Measurements from ENCODE around the gene SERPINE1.
"Not testable (repeated sequence)": the region's sequence is repeated elsewhere in the genome, so short reads cannot be mapped to it uniquely, and the experiment has no call there.

The SERPINE1 gene

GRCh38 chr7:101102026-101102425 lies 24.9 kb upstream of the SERPINE1 start:
- DNase-seq (ENCODE audit: low spot score), result no peak

GRCh38 chr7:101103701-101104100 lies 23.2 kb upstream of the SERPINE1 start:
- DNase-seq (ENCODE audit: low spot score), result not testable (repeated sequence)

- peak; percentile 54 for DNase-seq (ENCODE audit: low spot score)
These were observed 22.7 kb upstream of the SERPINE1 start for GRCh38 chr7:101104193-101104713.

DNA sequence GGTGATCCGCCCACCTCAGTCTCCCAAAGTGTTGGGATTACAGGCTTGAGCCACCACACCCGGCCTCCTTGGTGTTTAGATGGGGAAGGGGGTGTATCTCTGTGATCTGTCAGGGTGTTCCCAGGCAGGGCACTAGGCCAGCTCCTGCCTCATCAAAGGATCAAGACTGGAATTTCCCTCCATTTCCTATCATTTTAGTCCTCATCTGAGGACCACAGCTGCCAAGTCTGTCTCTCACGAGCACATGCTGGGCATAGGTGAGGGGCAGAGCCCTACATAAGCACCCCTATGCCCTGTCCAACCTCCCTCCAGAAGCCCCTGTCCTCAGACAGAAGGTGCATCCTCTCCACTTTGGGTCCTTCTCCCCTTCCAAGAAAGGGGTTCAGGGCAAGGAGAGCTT lies 22.1 kb upstream of the SERPINE1 start:
- no peak for DNase-seq (ENCODE audit: low spot score)

- DNase-seq (ENCODE audit: low spot score), result not testable (repeated sequence)
These were observed 21.7 kb upstream of the SERPINE1 start for GRCh38 chr7:101105248-101105647.

- no peak for DNase-seq (ENCODE audit: low spot score)
These were observed 20.5 kb upstream of the SERPINE1 start for GRCh38 chr7:101106386-101106785.

DNA sequence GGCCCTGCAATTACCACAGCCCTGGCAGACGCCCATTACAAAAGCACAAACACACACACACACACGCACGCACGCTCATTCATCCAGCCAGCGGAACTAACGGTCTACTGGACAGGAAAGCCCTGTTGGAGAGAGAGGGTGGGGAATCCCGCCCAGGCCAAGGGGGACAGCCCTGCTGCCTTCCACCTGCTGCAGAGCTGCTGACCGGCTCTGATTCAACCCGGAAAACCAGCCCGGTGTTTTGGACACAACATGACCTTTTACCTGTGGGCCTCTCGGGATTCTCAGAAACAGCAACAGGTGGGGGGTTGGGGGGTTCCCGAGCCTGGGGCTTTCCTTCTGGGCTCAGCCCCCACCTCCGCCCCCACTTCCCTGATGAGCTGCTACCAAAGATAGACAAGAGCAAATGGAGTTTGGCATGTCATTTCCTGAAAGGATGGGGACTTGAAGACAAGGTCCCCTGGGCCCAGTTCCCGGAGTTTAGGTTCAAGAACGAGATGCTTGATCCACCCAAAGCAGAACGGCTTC lies 18.5 kb upstream of the SERPINE1 start:
- DNase-seq (ENCODE audit: low spot score), result no peak

DNA sequence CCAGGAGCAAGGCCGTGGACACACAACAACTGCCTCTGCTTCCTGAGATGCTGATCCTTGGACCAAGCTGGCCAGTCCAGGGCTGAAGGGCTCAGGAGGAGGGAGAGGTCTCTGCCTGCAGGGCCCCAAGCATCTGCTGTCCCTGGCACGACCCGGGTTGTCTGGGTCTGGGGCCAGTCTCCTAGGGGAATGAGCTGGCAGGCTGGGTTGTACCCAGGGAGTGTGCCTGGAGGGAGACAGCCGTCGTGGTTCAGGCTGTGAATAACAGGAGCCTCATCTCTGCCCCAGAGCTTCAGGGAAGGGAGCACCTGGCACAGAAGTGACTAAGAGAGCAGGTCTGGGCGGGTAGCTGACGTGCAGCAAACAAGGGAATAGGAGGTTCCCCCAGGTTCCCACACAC lies 17.9 kb upstream of the SERPINE1 start:
- no peak for DNase-seq (ENCODE audit: low spot score)

DNA sequence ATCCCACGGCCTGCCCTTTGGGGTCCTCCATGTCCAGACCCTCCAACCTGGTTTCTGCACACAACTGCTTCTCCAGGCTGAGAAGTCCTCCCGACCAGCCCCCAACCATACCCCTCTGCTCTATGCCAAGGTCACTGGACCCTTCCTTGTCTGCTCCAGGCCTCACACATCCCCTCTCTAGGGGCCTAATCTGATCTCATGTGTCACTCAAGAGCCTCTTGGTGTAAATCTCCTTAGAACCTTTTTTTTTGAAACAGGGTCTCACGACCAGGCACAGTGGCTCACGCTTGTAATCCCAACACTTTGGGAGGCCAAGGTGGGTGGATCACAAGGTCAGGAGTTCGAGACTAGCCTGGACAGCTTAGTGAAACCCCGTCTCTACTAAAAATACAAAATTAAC lies 17.5 kb upstream of the SERPINE1 start:
- no peak for DNase-seq (ENCODE audit: low spot score)

DNA sequence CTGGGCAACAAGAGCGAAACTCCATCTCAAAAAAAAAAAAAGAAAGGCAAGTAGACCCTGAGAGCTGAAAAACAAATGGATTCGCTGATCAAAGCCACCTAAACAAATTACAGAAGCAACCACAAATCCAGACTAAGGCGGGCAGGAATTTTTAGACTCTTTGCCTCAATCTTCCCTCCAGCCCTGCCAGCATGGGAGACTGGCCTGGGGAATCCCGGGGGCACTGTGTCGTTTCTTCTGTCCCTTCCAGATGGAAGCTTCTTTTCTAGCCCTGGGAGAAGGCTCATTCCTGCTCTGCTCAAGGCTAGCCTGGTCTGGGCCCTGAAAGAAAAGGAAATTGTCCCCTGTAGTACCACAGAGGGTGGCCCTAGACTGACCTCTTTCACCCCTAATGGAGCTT lies 15.6 kb upstream of the SERPINE1 start:
- no peak for DNase-seq (ENCODE audit: low spot score)

GRCh38 chr7:101112233-101112632 lies 14.7 kb upstream of the SERPINE1 start:
- no peak for DNase-seq (ENCODE audit: low spot score)

- DNase-seq (ENCODE audit: low spot score), result not testable (repeated sequence)
These were observed 13.8 kb upstream of the SERPINE1 start for GRCh38 chr7:101113140-101113539.

GRCh38 chr7:101113836-101114235 lies 13.1 kb upstream of the SERPINE1 start:
- DNase-seq (ENCODE audit: low spot score), result no peak

DNA sequence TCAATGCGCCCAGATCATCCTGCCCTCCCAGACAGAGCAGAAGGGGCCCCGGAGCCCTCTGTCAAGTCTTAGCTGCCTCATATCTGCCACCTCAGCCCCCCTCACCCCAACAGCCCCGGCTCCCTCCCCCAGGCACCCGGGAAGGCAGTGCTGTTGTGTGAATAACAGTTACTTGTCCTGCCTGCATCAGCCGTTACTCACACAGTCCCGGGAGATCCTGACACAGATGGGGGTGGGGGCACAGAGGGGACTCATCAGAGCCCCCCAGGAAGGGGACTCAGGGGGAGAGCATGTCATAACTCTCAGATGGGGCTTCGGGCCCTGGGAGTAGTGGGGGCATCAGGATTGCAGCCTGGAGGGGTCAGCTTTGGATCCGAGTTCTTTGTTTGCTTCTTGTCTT lies 12.4 kb upstream of the SERPINE1 start:
- DNase-seq (ENCODE audit: low spot score), result no peak

DNA sequence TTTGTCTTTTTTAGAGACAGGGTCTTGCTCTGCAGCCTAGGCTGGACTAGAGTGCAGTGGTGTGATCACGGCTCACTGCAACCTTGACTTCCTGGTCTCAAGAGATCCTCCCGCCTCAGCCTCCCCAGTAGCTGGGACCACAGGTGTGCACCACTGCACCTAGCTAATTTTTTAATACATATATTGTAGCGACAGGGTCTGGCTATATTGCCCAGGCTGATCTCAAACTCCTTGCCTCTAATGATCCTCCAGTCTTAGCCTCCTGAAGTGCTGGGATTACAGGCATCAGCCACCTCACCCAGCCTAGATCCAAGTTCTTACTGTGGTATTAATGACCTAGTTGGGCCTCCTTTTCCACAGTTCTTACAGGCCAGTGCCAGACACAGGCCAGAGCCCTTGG lies 11.7 kb upstream of the SERPINE1 start:
- DNase-seq (ENCODE audit: low spot score), result no peak

GRCh38 chr7:101116898-101117297 lies 10.0 kb upstream of the SERPINE1 start:
- DNase-seq (ENCODE audit: low spot score), result no peak

DNA sequence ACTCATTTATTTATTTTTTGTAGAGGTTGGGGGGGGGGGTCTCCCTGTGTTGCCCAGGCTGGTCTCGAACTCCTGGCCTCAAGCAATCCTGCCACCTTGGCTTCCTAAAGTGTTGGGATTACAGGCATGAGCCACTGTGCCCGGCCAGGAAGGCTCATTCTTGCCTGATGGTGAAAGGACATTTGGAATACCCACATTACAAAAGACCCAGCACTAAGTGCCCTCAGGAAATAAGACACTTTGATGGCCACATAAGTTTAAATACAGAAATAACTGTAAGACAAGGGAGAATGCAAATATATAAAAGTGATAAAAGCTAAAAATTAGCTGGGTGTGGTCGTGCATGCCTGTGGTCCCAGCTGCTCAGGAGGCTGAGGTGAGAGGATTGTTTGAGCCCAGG lies 8.0 kb upstream of the SERPINE1 start:
- no peak for DNase-seq (ENCODE audit: low spot score)

- no peak for DNase-seq (ENCODE audit: low spot score)
These were observed 7.0 kb upstream of the SERPINE1 start for GRCh38 chr7:101119876-101120275.

- no peak for DNase-seq (ENCODE audit: low spot score)
These were observed 6.6 kb upstream of the SERPINE1 start for GRCh38 chr7:101120315-101120714.

DNA sequence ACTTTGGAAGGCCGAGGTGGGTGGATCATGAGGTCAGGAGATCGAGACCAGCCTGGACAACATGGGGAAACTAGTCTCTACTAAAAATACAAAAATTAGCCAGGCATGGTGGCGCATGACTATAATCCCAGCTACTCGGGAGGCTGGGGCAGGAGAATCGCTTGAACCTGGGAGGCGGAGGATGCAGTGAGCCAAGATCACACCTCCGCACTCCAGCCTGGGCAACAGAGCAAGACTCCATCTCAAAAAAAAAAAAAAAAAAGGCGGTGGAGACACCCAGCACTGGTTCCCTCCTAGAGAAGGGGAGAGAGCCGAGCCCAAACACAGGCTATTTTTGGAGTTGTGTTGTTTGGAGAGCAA lies 5.3 kb upstream of the SERPINE1 start:
- not testable (repeated sequence) for DNase-seq (ENCODE audit: low spot score)

DNA sequence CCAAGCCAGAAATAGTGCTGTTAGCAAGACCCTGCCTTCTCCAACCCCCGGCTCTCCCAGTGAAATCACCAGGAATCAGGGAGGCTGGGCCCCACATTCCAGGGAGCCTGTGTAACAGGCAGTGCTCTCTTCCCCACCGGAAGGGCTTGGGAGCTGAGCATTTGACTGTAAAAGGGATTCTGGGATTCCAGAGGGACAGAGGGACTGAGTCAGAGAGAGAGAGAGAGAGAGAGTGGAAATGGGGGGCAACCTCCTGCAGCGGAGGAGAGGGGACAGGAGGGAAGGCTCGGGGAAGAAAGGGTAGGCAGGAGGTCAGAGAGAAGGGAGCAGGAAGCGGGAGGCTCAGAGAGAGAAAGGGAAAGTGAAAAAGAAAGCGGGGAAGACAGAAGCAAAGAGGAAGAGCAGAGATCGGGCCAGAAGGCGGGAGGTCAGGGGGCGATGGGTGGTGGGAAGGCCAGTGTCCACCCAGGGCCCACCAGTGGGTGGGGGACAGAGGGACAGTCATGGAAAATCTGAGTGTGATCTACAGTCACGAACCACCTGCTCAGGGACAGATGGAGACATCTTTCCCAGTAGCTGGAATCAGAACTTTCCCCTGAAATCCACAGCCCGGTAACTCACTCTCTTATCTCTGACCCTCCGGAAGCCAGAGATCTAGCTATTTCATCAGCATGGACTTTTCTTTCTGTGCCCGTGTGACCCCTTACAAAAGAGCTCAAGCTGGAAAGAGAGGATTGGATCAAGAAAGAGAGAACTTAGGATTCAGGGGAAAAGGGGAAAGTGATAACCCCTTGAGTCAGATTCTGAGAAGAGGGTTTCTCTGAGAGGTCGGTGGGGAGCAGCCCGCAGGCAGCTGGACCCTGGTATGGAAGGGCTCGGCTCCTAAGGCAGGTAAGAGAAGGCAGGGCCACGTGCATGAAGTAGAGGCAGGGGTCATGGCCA lies 4.6 kb upstream of the SERPINE1 start:
- no peak for DNase-seq (ENCODE audit: low spot score)

DNA sequence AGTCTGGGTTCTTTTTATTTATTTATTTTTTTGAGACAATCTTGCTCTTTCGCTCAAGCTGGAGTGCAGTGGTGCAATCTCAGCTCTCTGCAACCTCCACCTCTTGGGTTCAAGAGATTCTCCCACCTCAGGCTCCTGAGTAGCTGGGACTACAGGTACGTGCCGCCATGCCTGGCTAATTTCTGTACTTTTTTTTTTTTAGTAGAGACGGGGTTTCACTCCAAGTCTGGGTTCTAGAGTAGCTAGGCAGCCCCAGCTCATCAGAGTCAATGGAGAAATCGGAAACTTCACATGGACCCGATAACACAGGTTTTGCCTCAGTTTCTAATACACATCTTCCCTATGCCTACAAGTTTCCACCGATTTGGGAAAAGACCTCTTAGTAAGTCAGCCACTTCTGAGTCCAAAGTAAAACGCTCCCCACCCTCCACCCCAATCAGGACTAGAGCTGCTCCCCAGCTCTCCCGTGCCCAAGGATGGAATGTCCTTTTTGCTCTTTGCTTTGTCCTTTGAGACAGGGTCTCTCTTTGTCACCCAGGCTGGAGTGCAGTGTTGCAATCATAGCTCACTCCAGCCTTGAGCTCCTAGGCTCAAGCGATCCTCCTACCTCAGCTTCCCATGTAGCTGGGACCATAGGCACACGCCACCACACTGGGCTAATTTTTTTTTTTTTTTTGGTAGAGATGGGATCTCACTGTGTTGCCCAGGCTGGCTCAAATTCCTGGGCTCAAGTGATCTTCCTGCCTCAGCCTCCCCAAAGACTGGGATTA lies 3.8 kb upstream of the SERPINE1 start:
- no peak for DNase-seq (ENCODE audit: low spot score)

DNA sequence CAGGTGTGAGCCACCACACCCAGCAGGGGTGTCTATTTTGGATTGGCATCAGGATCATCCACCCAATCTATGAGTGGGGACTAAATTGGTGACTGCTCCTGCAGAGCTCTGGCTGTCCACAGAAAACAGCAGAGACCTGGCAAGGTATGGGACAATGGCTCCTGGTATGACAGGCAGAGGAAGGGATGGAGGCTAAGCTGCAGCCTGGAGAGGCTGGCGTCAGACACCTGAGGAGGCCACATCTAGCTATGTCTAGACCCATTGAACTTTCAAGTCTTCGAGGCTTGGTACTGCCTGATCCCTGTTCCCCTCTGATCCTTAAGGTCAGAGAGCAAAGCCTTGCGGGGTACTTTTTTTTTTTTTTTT lies 3.2 kb upstream of the SERPINE1 start:
- no peak for DNase-seq (ENCODE audit: low spot score)
